ENCODE results near the gene ERBIN.

- TF ChIP-seq CTCF (conservative IDR thresholded peaks at IDR 0.05; ENCODE audit: low read depth in 2 of 2) (no peak), REST (IDR thresholded peaks at IDR 0.05; ENCODE audit: unreplicated experiment) (no peak), POLR2AphosphoS5 (IDR thresholded peaks at IDR 0.05; ENCODE audit: low read depth) (no peak), EZH2phosphoT487 (IDR thresholded peaks at IDR 0.05; ENCODE audit: unreplicated experiment) (no peak), JUNB (IDR thresholded peaks at IDR 0.05; ENCODE audit: unreplicated experiment) (no peak), EZH2 (IDR thresholded peaks at IDR 0.05; ENCODE audit: low read depth, unreplicated experiment) (no peak), ZNF114 (CRISPR knock-in tag; IDR thresholded peaks at IDR 0.05) (no peak)
Measured at GRCh38 chr5:66013906-66014305, 87.5 kb downstream of the ERBIN start.
